Astrocyte of the spinal cord (primary cell): ENCODE results near the gene SLC27A1.

Source experiments
- DNase-seq: peaks from one replicate; pipeline ENCODE4 v3.0.0; 2011; ENCODE audit warnings: low read depth, low spot score
- H3K4me3 ChIP-seq: 2 replicates; pipeline ENCODE4 v1.5.1; 2011; ENCODE audit warnings: low read depth, mild to moderate bottlenecking, low read length, moderate library complexity
- in situ Hi-C: cut with HindIII; loops from 2 replicates; pipeline ENCODE4 v1.10.0; 2017; ENCODE audit warnings: low sequenced_read_pairs
- TF ChIP-seq, protein P1 (sequence below): IDR thresholded peaks from 2 replicates; pipeline ENCODE4 v1.5.1; 2012; ENCODE audit warnings: low read depth, mild to moderate bottlenecking, low read length, inconsistent platforms

Gene SLC27A1

DNA sequence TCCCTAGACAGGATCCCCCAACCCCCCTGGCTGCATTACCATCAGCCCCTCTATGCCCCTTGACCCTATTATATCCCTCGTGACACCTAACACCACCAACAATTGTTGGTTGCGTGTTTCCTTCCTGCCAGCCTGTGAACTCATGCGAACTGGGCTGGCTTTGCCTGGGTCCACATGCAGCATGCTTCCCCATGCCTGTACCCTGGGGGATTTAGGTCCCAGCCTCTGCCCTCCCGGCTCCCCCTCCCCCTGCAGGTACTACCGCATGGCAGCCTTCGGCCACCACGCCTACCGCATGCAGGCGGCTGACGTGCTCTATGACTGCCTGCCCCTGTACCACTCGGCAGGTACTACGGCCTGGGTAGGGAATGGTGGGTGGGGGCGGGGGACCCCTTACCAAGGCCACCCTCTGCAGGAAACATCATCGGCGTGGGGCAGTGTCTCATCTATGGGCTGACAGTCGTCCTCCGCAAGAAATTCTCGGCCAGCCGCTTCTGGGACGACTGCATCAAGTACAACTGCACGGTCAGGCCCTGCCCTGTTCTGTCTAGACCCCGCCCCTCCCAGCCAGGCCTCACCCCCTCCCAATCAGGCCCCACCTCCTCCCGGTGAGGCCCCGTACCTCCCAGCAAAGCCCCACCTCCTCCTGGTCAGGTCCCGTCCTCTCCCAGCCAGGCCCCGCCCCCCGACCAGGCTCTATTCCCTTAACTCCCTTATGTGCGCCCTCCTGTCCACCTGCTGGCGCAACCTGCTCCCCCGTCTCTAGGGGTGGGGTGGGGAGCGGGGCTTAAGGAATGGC is 18.5 kb downstream of the SLC27A1 start:
- DNase-seq: no peak
- TF ChIP-seq, protein P1, sequence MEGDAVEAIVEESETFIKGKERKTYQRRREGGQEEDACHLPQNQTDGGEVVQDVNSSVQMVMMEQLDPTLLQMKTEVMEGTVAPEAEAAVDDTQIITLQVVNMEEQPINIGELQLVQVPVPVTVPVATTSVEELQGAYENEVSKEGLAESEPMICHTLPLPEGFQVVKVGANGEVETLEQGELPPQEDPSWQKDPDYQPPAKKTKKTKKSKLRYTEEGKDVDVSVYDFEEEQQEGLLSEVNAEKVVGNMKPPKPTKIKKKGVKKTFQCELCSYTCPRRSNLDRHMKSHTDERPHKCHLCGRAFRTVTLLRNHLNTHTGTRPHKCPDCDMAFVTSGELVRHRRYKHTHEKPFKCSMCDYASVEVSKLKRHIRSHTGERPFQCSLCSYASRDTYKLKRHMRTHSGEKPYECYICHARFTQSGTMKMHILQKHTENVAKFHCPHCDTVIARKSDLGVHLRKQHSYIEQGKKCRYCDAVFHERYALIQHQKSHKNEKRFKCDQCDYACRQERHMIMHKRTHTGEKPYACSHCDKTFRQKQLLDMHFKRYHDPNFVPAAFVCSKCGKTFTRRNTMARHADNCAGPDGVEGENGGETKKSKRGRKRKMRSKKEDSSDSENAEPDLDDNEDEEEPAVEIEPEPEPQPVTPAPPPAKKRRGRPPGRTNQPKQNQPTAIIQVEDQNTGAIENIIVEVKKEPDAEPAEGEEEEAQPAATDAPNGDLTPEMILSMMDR: no peak
- in situ Hi-C loops: no loop called here
- no peak overlapping the region for H3K4me3 ChIP-seq

DNA sequence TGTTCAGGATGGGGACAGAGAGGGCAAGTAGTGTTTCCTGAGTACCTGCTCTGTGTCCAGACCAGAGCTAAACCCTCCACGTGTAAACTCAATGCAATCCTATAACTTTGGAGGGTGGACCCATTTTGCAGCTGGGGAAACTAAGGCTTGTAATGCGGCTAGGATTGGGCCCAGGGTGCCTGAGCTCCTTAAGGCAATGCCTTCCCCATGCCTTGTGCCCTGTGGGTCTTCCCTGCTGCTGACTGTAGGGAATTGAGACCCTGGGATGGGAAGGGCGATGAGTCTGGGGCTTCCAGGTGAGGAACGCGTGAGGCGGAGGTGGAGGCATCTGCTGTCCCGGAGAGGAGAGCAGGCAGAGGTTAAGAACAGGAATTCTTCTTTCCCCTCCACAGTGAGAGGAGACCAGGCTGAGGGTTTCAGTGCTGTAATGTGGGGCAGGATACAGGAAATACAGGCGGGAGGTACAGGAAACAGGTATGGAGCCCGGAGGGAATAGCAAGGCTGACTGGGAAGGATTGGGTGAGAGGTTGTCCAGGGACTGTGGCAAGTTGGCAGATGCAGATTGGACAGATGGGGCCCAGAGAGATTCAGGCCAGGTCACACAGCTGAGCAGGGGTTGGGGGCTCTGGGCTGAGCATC is 19.2 kb downstream of the SLC27A1 start:
- no peak for DNase-seq
- in situ Hi-C loops: no loop called here
- TF ChIP-seq, protein P1: no peak
- no peak overlapping the region for H3K4me3 ChIP-seq

DNA sequence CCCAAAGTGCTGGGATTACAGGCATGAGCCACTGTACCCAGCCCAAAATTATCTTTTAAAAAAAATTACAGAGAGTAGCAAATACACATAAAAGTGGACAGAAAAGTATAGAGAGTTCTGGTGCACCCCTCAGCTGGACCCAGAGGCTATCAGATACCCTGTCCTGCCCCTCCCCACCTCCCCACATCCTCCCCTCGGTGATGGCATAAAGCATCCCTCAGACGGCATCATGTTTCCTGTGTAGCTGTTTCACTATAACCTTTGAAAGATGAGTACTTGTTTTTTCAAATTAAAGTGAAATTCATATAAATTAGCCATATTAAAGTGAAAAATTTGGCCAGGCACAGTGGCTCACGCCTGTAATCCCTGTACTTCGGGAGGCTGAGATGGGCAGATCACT is 20.1 kb downstream of the SLC27A1 start:
- TF ChIP-seq, protein P1: no peak
- in situ Hi-C loops: no loop called here
- DNase-seq: no peak
- no peak overlapping the region for H3K4me3 ChIP-seq

GRCh38 chr19:17491287-17491686 is 21.0 kb downstream of the SLC27A1 start:
- H3K4me3 ChIP-seq: no peak overlapping the region
- in situ Hi-C loops: no loop called here
- DNase-seq: no peak
- TF ChIP-seq, protein P1: no peak

DNA sequence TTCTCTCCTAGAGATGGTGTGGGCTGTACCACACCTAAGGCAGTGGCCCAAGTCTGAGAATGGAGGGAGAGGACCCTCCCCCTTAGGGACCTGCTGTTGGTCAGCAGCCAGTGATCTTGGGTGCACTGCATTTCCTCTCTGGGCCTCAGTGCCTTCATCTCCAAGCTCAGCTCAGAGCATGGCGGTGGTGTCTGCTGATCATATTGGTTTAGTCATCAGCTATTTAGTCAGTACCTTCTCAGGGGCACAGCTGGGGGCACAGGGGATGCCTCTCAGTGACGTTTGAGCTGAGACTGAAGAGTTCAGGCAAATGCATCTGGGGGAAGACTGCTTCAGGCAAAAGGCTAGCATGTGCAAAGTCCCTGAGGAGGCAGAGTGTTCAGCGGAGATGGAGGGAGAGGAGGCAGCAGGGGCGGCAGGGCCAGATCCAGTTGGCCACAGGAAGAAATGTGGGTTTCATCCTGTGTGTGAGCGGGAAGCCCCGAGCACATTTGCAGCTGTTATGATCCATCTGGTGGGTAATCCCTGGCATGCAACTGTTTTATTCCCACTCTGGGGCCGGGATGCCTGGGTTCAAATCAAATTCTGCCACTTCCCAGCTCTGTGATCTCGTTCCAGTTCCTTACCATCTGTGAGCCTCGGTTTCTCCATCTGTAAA is 25.4 kb downstream of the SLC27A1 start:
- in situ Hi-C loops: no loop called here
- TF ChIP-seq, protein P1: no peak
- H3K4me3 ChIP-seq: no peak overlapping the region
- no peak for DNase-seq

- no peak overlapping the region for H3K4me3 ChIP-seq
- DNase-seq: peak; percentile 59
- TF ChIP-seq, protein P1: peak; percentile 93
- in situ Hi-C loops: no loop called here
Observed at GRCh38 chr19:17496337-17496997, 26.1 kb downstream of the SLC27A1 start.
